ENCODE measurements around the gene CDHR1.

GRCh38 chr10:84160663-84161362 is 33.5 kb upstream of the CDHR1 start:
- TF ChIP-seq EZH2 (IDR thresholded peaks at IDR 0.05) (no peak), CTCF (IDR thresholded peaks at IDR 0.05) (no peak), EZH2phosphoT487 (IDR thresholded peaks at IDR 0.05) (no peak)

All from neural progenitor cell (in vitro differentiated cells).